ENCODE measurements around the gene TSSK6. TPM values are rescaled to one million over a fixed set of nuclear protein-coding genes. Genes with fewer than 3 reads are reported as not detected.

The TSSK6 gene
- total RNA-seq, 1 donor from 2014 or later = 2.3 TPM

GRCh38 chr19:19513682-19514081, 1.7 kb downstream of the TSSK6 start:
- no peak for TF ChIP-seq CTCF (conservative IDR thresholded peaks at IDR 0.05)
- peaks cover 7% of the 10 kb centered on the region for H3K4me1 Mint-ChIP-seq (ENCODE audit: unreplicated experiment)

DNA sequence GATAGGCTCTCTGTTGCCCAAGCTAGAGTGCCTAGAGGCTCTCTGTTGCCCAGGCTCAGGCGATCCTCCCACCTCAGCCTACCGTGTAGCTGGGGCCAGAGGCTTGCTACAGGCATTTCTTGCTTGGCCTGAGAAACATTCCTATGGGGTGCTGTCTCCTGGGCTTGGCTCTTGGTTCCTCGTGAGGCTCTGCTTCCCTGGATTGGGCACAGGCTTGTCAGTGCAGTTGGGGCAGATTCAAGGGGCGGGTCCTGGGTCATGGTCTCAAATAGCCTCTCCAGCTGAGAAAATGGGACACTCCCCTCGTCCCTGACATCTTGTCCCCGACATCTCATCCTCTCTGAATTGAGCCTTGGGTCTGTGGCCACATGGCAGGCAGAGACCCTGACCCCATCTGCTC, 4.9 kb downstream of the TSSK6 start:
- peaks cover 12% of the 10 kb centered on the region for H3K36me3 Mint-ChIP-seq
- no peaks in the 10 kb centered on the region for H3K4me1 Mint-ChIP-seq (ENCODE audit: unreplicated experiment)
- H3K27me3 Mint-ChIP-seq = no peaks in the 10 kb centered on the region
- TF ChIP-seq CTCF (conservative IDR thresholded peaks at IDR 0.05) = no peak
- DNase-seq (ENCODE audit: extremely low spot score, unreplicated experiment) = no peak
- peak overlapping the region; percentile 58 for H3K4me3 Mint-ChIP-seq
- H3K9me3 Mint-ChIP-seq = no peaks in the 10 kb centered on the region
- peak overlapping the region; percentile 84 for H3K27ac Mint-ChIP-seq

More at GRCh38 chr19:19513682-19514081, 1.7 kb downstream of the TSSK6 start:
- Mint-ChIP-seq H3K27me3 (no peaks in the 10 kb centered on the region), H3K4me3 (no peak overlapping the region), H3K27ac (no peak overlapping the region), H3K9me3 (no peaks in the 10 kb centered on the region), H3K36me3 (peaks cover 4% of the 10 kb centered on the region)
- no peak for DNase-seq (ENCODE audit: extremely low spot score, unreplicated experiment)

GRCh38 chr19:19508217-19508616, 7.1 kb downstream of the TSSK6 start:
- Mint-ChIP-seq H3K4me3 (no peak overlapping the region), H3K27ac (peak overlapping the region; percentile 48), H3K27me3 (no peaks in the 10 kb centered on the region), H3K36me3 (peaks cover 12% of the 10 kb centered on the region), H3K4me1 (ENCODE audit: unreplicated experiment) (no peaks in the 10 kb centered on the region), H3K9me3 (no peaks in the 10 kb centered on the region)
- no peak for TF ChIP-seq CTCF (conservative IDR thresholded peaks at IDR 0.05)
- DNase-seq (ENCODE audit: extremely low spot score, unreplicated experiment) = no peak

DNA sequence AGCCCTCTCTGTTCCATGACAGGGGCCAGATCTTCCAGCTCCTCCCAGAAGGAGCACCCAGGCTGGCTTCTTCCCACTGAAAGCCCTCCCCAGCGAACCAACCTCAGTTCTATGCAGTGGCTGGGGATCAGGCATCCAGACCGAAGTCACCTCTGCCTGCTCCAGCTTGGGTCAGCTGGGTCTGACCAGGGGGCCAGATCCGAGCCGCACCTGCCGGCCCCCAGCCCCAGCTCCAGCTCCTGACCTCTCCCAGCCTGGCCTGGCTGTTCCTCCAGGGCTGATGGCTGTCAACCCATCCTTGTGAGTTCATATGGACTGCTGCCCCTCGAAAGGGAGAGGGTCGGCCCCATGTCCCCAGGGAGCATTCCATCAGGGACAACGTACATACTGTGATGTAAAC, 8.0 kb downstream of the TSSK6 start:
- no peak for DNase-seq (ENCODE audit: extremely low spot score, unreplicated experiment)
- Mint-ChIP-seq H3K27me3 (no peaks in the 10 kb centered on the region), H3K4me1 (ENCODE audit: unreplicated experiment) (no peaks in the 10 kb centered on the region), H3K4me3 (no peak overlapping the region), H3K27ac (no peak overlapping the region), H3K36me3 (peaks cover 11% of the 10 kb centered on the region), H3K9me3 (no peaks in the 10 kb centered on the region)
- no peak for TF ChIP-seq CTCF (conservative IDR thresholded peaks at IDR 0.05)

GRCh38 chr19:19506592-19506991, 8.8 kb downstream of the TSSK6 start:
- no peaks in the 10 kb centered on the region for H3K4me1 Mint-ChIP-seq (ENCODE audit: unreplicated experiment)
- H3K4me3 Mint-ChIP-seq = no peak overlapping the region
- no peak overlapping the region for H3K27ac Mint-ChIP-seq
- DNase-seq (ENCODE audit: extremely low spot score, unreplicated experiment) = no peak
- no peaks in the 10 kb centered on the region for H3K9me3 Mint-ChIP-seq
- peaks cover 8% of the 10 kb centered on the region for H3K36me3 Mint-ChIP-seq
- no peak for TF ChIP-seq CTCF (conservative IDR thresholded peaks at IDR 0.05)
- no peaks in the 10 kb centered on the region for H3K27me3 Mint-ChIP-seq

All from type B pancreatic cell (in vitro differentiated cells).